GM18499 (cell line): ENCODE measurements around the gene FIGNL1.

Source experiments
- ATAC-seq: cut with Tn5 transposase; IDR thresholded peaks from one replicate; pipeline ENCODE4 v1.9.1; 2021; ENCODE audit warnings: moderate number of reproducible peaks; ENCODE audit not compliant: insufficient read depth, unreplicated experiment

Gene FIGNL1

DNA sequence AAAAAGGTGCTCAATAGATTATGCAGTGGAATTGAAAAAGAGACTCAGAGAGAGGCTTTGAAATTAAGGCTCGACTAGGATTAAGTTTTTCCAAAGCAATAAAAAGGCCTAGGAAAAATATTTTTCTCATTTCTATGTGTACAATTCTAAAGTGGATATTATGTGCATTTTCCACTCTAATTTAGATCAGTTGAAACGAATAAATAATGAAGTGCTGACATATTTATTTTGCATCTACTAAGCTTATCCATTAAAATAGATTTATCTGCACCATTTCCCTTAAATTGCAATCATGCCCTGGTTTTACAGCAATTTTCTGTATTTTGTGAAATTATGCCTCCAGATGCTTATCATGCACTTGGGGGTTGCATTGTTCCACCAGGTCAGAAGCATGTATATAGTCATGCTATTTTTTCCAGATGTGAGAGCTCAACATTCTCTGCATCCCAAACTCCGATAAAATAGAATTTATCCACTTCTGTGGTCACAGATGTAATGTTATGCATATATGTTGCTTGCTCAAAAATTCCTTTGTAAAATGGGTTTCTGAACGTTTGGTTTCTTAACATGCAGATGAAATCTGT is 18.3 kb downstream of the FIGNL1 start:
- no peak for ATAC-seq

DNA sequence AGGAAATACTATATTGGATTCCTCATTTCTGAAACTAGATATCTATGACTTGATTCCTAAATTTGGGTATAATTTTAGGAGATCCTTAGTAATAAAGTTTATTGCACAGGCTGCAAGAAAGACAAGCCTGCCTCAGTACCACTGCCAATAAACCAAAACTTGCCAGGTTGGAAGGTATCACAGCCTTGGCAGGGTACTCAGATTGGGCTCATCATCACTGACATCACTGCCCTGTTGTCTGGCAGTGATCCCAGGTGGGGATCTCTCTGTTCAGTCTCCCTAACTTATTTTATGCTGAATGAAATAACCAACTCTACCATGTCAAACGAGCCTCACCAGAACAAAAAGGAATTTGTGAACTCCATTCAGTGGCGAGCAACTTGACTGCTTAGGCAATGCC is 18.8 kb downstream of the FIGNL1 start:
- no peak for ATAC-seq

DNA sequence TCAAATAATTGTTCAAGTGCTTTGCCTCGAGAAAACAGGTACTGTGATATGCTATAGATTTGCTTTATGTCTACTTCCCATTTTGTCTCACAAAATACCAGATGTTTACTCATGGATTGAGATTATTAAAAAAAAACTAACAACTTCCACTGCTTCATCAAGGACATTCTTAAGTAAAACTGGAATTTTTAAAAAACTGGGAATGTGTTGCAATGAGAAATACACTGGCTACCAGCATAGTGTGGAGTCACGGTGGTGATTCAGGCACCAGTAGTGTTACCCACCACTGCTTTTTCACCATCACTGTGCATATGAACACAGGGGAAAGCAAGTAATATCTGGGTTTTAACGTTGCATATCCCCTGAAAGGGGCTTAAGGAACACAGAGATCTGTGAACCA is 21.2 kb downstream of the FIGNL1 start:
- no peak for ATAC-seq

DNA sequence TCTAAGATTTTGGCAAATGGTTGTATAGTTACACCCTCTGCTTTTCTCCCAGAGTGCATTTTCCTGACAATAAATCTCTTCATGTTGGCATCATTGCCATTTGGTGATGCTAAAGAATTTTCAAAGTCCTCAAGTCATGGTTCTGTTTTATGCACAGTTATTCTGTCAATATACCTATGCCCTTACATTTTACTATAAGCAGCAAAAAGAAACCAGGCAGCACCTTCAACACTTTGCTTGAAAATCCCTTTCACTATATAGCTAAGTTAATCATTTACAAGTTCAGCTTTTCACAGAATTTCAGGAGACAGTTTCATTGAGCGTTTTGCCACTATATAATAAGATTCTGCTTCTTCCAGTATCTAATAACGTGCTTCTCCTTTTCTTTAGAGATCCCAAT is 22.6 kb downstream of the FIGNL1 start:
- no peak for ATAC-seq

DNA sequence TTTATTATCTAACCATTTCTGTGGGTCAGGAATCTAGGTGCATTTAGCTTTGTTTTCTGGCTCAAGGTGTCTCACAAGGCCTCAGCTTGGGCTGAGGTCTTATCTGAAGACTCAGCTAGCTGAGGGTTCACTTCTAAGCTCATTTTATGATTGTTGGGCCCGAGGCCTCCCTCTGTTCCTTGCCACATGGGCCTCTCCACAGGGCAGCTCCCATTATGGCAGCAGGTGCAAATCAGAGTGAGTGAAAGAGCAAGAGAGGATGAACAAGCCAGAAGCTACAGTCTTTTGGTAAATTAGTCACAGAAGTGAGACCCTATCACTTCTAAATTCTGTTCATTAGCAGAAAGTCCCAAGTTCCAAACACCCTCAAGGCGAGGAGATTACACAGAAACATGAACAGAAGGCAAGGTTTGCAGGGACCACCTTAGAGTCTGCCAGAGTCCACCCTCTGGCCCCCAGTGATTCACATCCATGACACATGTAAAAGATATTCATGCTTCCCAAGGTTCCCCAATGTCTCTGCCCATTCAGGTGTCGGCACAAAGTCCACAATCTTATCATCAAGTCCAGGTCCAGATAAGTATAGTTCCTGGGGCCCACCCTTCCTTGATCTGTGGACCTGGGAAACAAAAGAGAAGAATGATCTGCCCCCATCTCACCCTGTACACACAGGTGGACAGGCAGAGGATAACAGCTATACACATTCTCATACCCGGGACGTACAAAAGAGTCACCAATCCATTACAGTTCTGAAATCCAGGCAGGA is 23.7 kb downstream of the FIGNL1 start:
- ATAC-seq: no peak

DNA sequence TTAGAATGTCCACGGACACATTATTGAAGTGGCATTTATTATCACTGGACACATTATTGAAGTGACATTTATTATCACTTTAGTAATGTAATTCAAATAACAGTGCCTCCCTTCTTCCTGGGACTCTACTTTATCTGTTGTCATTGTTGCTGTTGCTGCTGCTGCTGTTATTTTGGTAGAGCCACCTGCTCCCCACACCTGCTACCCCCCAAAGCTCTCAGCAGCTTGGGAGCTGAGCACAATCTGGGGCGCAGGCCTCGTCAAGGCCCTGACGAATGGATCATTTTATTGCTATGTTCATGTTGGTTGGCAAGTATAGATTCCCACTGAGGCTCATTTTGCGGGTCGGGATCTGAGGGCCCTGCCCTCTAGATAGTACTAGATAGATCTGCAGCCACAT is 24.8 kb downstream of the FIGNL1 start:
- ATAC-seq: no peak

DNA sequence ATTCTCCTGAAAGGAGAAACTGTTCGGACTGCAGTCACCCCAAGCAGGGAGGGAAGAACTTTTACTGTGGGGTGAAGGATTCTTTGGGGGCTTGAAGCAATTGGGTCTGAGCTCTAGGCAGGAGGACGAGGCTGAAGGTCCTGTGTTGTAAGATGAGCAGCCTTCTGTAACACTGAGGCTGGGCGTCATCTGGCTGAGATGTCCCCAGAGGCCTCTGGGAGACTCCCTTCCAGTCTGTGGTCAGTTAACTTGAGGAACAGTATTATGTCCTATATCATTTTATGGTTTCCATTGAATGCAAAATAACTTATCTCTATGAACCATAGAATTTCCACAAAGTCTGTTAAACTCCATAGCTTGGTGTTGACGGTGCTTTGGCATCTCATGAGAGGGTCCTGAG is 26.3 kb downstream of the FIGNL1 start:
- no peak for ATAC-seq

DNA sequence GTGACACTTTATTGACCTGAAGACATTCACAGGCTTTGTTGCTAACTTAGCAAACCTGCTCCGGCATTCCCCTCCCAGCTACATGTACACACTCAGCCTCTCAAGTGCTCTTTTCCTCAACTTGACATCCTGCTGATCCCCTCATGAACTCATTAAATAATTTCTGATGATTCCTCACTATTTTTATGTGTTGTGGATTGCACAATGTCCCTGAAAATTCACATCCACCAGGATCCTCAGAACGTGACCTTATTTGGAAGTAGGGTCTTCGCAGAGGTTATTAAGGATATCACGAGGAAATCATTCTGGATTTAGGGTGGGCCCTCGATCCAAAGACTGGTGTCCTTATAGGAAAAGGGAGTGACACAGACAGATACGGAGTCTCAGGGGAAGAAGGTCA is 27.3 kb downstream of the FIGNL1 start:
- no peak for ATAC-seq

DNA sequence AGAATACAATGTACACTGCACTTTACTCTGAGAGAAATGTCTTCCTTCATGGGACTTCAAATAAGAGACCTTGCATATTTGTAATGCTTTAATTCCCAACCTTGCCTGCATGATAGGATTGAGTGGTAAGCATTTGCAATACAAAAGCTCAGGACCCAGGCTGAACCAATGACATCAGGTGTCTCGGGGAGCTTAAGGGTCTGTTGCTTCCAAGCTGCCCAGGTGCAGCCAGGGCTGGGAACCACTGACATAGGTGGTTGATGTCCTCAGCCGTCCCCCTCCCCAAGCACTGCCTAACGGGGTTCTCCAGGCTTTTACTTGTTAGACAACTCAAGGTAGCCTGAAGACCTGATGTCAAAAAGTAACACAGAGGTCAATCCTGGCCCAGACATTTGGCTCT is 29.1 kb downstream of the FIGNL1 start:
- ATAC-seq: no peak

DNA sequence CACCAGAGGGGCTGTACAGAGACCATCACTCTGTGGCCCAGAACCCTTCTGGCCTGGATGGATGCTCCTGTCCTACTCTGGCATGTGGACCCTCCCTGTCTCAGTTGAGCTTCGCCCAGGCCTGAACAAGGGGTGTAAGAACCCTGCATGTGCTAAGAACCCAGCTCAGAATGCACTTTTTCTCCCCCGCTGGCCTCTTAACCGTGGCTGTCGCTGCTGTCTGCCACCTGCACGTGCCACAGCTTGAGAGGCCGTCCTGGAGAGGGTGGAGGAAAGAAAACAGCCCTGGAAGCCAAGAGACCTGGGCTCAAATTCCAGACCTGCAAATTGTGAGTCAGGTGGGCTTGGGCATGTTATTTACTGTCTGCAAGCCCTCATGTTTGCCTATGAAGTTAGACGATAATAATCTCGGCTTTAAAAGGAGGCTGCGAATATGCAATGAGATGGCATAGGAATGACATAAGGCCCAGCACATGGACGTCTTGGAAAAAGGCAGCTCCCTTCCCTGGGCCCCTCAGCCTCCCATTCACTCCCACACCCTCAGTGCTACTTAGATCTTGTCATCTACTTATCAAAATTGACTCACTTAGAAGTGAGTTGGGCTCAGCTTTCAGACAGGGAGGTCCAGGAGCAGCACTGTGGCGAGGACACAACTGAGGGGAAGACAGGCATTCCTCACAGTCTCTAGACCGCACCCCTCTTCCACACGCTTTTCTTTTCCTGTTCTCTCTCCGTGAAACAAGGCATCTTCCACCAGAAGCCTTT is 31.4 kb downstream of the FIGNL1 start:
- ATAC-seq: no peak

DNA sequence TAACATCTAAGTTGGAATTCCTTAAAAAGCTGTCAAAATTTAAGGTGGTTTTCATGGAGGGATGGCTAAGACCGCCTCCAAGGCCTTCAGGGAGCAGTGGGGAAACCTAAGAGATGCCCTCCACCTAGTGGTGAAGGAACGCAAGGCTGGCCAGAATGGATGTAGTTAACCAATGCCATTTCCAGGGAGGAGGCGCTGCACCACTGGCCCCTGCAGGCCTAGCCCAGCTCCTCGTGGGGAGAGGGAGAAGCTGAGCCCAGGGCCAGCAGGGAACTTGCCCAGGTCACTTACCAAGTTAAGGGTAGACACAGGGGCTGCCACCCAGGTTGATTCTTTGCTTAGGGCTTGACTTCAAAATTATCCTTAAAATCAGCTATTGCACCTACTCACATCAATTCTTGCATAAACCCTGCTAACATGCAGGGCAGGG is 32.0 kb downstream of the FIGNL1 start:
- peak; percentile 77 for ATAC-seq

DNA sequence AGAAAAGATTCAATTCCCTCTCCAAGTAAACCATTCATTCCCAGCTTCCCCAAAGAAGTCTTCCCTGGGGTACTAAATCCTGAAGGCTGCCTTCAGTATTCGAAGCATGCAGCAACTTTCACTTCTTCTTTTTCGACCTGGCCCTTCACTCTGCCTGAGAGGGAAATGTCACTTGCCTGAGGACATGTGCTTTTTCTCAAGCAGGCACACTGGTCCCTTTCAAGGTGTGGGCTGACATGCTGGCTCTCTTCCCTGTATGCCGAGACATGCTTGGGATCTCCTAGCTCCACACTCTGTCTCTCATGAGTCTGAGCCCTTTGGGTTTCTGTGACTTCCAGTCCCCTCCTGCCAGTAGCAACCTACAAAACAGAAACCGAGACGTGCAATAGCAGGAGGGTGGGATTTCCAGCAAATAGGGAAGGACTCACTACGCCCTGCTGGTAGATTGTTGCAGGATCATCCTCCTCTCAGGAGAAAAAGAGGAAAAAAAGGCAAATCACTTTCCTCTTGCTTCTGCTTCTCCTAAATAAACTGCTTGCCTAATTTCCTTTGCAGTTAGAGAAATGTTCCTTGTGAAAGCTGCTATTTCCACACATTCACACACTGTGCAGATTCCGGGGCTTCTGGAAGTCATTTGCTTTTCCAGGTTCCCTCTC is 33.5 kb downstream of the FIGNL1 start:
- peak; percentile 72 for ATAC-seq

DNA sequence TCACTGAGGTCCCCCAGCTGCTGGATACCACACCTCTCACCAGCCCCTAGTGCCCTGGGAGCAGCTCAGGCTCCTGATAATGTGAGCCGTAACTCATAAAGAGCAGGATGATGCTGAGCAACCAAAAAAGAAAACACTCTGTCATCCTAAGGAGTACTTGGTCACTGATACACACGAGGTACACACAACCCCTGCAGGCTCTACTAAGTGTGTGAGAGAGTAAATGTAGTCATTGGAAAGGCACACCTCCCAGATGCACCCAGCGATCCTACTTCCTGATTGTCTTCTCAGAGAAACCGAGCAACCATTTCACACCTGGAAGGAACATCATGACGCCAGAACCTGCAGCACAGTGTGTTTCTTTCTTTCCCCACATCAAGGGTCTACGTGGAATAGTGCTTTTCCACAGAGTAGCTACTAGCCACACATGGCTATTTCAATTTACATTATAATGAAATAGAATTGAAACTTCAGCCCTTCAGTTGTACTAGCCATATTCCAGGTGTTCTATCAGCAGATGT is 34.2 kb downstream of the FIGNL1 start:
- no peak for ATAC-seq

DNA sequence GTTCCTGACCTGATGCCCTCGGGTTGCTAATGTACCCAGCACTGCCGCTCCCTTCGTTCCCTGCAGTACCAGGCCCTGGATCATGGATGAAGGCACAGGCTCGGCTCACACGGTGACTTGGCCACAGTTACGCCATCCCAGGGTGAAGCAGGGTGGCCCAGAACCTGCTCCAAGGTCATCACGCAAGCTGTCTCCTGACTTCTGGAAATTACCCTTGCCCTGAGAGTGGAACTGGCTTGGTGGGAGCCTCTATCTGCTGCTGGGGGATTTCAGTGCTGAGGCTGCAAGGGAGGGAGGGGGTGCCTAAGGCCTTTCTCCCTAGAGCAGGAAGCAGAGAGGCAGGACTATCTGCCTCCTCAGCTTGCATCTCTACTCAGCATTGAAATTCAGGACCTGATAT is 36.6 kb downstream of the FIGNL1 start:
- ATAC-seq: no peak

DNA sequence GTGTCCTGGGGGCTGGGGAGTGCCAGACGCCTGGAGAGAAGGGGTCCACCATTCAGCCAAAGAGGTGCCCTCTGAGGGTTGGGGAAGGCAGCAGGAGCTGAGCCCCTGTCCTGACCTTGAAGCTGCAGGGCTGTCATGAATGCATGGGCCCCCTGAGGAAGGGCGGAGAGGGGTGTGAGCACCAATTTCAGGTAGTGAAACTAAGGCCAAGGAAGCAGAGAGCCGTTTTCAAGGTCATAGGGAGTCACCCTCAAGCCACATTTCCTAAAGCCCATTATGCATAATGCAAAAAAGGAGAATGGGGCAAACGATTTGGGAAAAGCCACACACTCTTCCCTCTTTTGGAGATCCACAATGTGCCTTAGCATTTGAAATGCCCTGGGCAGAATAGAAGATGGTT is 37.2 kb downstream of the FIGNL1 start:
- no peak for ATAC-seq

DNA sequence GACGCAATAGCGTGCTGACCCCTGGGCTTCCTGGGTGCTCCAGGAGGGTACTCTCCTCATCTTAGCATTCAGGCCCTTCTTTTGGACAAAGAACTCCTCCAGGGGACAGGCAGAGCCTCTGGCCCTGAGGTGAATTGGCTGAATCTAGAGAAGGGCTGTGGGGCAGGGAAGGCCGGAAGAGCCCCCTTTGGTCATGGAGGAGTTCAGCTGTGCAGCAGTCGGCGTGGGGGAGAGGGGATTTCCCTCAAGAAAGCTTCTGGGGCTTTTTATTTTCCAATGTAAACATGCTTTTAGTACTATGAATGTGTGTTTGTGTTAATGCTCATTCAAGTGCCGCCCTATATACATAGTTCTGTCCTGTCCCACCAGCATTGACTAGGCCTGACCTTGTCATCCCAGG is 38.8 kb downstream of the FIGNL1 start:
- ATAC-seq: no peak

DNA sequence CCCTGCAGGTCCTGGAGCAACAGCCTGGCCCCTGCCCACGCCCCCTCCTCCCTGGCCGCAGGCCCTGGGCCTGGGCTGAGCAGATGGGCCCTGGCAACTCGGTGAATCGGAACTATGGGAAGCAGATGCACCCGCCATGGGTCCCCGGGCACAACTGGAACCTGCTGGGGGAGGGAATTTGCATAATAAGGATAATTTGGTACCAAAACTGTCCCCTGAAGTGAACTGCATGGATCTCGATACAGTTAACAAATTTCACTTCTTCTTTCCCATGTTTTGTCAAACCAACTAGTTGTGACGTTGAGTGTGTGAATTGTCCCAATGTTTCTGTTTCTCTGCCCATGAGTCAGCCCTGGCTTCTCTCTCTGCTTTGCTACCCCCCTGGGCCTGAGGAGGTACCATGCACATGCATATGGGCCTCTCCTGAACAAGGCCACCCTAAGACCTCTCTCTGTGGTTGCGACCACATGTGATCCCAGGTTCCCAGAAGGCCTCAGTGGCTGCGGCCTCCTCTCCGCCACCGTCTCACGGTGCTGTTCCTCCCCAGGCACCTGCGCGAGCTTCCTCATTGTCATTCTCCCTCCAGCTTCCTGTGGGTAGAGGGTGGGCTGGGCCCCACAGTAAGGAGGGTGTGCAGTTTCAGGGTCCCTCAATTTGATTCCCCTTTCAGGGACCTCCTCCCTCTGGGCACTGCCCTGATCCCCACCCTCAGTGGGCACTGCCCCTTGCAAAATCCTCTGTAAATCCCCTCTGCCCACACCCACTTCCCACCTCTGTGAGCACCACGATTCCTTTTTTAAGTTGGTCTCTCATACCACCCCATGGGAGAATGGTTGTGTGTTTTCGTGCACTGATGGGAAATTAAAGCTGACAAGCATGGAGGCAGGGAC is 40.0 kb downstream of the FIGNL1 start:
- peak; percentile 39 for ATAC-seq

DNA sequence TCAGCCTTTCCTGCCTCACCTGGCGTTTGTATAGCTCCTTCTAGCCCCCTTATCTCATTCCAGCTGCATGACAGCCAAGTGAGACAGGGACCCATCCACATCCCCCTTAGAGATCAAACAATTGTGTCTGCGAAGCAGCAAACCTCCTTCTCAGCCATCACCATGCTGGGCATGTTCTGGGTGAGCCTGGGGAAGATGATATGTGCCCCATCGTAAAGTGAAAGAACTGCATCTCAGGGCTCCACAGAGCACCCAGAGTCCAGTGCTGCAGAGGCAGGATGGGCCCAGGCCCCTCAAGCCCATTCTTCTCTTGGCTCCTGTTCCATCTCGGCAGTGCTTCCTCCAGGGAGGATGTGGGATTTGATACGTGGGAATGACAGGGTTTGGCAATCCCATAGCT is 43.2 kb downstream of the FIGNL1 start:
- no peak for ATAC-seq

DNA sequence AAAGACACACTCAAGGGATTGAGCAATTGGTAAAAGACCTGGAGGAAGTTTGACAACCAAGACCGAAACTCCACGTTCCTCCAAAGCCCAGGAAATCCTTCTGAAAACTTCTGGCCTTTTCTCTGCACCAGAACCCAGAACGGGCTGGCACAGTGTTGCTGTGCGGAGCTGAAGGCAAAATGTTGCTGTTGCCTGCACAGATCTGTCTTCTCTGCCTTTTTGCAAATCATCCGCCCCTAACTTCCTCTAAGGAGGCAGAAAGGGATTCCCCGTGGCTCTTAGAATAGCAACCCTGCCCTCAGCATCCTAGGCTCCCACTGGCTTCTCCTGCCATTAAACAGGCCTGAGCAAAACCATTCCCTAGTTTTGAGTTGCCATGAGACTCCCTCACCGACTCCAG is 44.9 kb downstream of the FIGNL1 start:
- ATAC-seq: no peak

DNA sequence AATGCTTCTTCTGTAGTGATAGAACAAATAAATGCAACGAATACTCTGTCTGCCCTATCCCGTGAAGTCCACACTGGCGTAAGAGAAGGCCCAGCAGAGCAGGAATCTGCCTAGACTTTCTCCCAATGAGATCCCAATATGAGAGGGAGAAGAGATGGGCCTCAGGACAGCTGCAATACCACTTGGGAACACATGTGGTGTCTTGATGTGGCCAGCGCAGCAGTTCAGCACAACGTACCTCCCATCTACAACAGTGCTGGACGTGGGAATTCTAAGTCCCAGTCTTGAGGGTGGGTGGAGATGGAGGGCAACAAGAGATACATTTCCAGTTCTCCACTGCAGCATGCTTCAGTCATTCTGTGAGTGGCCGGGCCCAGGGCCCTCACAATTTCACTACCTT is 45.8 kb downstream of the FIGNL1 start:
- ATAC-seq: no peak
